Thyroid gland (tissue), 4 donors: ENCODE results near the gene PITPNB.

Source experiments
- CTCF ChIP-seq, 6 experiments: fragments of 200-600 bp in 3 of 6; fragments of 450-650 bp in 3 of 6; sonication (generic) in 3 of 6; IDR thresholded peaks; one replicate each; pipeline ENCODE4 v1.5.1; 2016 to 2019; ENCODE audit warnings: antibody characterized with exemption in 6 of 6, mild to moderate bottlenecking in 2 of 6, inconsistent platforms in 1 of 6, moderate library complexity in 1 of 6
- POLR2A ChIP-seq, 2 donors: fragments of 450-650 bp; IDR thresholded peaks; one replicate each; pipeline ENCODE4 v1.6.1; 2017; ENCODE audit warnings: antibody characterized with exemption in 2 of 2, mild to moderate bottlenecking in 2 of 2, moderate library complexity in 1 of 2

DNA sequence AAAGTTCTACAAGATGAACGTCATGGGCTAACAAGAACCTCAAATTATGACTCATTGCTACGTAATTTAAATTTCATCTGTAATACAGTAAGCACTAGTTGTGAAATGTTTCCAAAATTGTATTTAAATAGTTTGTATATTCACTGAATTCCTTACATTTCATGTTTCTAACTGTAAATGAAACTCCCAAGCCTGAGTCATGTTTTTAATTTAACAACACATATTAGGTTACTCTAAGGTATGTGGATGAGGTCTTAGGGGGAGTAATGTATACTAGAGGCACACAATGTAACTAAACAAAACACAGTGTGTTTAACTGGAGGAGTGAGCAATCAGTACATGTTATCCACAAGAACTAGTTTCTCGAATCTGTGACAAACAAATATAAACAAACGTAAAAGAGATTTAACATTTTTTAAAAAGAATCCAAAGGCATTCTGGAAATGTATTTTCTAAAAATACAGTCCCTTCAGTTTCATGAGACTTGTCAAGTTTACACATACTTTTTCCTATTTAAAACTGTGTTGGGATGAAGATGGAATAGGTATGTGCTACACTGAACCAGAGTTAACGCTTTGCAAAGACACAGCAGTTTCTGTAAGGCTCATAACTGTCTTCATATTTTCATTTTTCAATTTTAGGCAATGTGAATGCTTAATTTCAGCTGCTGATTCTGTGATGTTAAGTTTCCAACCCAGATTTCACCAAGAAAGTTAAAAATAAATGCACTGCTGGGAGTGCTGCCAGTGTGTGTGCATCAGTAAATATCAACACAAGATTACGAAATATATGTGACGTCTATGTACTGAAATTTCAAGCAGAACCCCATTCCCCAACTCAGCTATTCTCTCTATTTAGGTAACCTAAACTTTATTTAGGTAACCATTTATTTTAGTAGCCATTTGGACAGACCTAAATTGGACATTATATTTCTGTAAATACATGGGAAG is 52.6 kb downstream of the PITPNB start:
- TF ChIP-seq CTCF (IDR thresholded peaks at IDR 0.05), result no peak
- no peak for TF ChIP-seq POLR2A (IDR thresholded peaks at IDR 0.05)
